HG03342 (cell line): ENCODE measurements around the gene LTBP1.

Experiments
- ATAC-seq: cut with Tn5 transposase; IDR thresholded peaks from one replicate; pipeline ENCODE4 v1.9.1; 2021; ENCODE audit warnings: mild to moderate bottlenecking, moderate library complexity; ENCODE audit not compliant: unreplicated experiment

Gene LTBP1

DNA sequence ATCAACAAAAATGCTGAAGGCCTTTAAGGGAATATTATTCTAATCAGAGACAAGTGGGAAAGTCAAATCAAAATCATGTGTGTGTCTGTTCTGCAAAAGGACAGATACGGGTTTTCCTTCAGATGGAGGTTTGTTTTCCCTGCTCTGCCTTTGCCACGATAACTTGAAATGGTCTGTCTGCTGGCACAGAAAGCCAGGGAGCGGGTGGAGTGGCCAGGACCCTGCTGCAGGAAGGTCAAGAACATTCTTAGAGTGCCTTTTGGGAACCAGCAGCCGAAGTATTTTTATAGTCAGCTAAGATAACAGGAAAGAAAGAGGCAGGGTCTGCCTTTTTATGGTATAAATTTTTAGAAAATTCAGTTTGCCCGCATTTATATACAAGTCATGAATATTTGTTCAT is 234.2 kb downstream of the LTBP1 start:
- ATAC-seq = no peak

- no peak for ATAC-seq
These were observed 234.7 kb downstream of the LTBP1 start for GRCh38 chr2:33181466-33181865.

GRCh38 chr2:33184041-33184440 is 237.3 kb downstream of the LTBP1 start:
- no peak for ATAC-seq

- no peak for ATAC-seq
These were observed 240.2 kb downstream of the LTBP1 start for GRCh38 chr2:33186937-33187336.

DNA sequence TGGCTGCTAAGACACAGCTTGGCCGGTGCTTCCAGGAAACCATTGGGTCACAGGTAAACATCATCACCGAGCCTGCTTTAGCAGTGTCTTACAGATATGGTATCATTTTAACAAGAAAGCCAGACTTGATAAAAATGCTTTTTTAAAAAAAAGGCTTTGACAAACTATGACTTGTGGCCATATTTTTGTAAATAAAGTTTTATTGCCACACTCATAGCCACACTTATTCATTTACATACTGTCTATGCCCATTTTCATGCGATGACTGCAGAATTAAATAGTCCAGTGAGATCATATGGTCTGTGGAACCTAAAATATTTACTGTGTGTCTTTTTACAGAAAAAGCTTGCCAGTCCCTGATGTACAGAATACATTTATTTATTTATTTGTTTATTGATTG is 242.0 kb downstream of the LTBP1 start:
- ATAC-seq = no peak

- no peak for ATAC-seq
These were observed 243.7 kb downstream of the LTBP1 start for GRCh38 chr2:33190393-33190937.

DNA sequence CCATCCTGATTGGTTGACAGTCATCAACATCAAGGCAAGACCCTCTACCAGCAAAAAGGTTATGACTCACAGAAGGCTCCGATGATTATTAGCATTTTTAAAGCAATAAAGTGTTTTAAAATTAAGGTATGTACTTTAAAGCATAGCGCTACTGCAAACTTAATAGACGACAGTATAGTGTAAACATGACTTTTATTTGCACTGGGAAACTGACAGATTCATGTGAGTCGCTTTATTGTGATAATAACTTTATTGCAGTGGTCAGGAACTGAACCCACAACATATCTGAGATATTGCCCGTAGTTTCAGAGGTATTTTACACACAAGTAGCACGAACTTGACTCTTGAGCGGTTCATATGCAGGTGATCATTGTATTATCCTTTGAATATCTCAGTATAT is 249.1 kb downstream of the LTBP1 start:
- ATAC-seq = no peak

GRCh38 chr2:33196700-33197099 is 249.9 kb downstream of the LTBP1 start:
- ATAC-seq = no peak

- ATAC-seq = no peak
These were observed 250.6 kb downstream of the LTBP1 start for GRCh38 chr2:33197198-33197938.

DNA sequence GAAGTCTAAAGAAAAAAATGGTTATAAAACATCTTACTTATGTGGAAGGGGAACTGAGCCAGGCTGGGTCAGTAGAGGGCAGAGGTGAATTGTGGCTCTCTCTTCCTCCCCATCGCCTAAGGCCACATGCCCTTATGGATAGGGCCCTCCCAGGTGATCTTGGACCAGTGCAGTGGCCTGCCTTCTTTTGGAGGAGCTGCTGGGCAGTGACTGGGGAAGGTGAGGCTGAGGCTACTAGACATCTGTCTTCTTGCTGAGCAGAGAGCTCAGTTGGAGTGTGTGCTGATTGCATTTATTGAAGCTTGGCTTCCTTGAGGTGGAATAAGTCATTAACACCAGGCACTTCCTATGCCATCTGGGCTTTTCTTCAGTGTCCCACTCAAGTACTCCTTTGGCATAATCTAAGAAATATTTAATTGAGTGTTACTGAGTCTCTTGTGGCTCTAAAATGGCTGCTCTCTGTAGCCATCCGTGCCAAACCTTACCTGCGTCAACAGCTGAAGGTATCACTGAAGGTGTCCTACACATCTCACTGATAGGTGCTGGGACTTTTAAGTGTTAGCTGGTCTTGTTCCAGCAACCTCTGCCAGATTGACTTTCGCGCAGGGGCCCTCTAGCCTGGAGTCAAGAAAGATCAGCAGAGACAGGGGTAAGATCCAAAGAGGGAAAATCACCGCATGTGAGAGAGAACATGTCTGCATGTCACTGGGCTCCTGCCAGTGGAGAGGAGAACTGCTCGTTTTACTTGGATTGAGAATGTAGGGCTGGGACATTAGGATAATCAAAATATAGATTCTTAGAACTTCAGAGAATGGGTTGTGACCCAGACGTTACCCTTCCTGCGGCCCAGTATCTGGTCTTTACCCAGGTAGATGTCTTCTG is 256.1 kb downstream of the LTBP1 start:
- ATAC-seq = no peak

- peak; percentile 39 for ATAC-seq
These were observed 258.2 kb downstream of the LTBP1 start for GRCh38 chr2:33204945-33205344.

GRCh38 chr2:33205693-33206434 is 259.1 kb downstream of the LTBP1 start:
- ATAC-seq = peak; percentile 96

GRCh38 chr2:33207151-33207740 is 260.5 kb downstream of the LTBP1 start:
- no peak for ATAC-seq

DNA sequence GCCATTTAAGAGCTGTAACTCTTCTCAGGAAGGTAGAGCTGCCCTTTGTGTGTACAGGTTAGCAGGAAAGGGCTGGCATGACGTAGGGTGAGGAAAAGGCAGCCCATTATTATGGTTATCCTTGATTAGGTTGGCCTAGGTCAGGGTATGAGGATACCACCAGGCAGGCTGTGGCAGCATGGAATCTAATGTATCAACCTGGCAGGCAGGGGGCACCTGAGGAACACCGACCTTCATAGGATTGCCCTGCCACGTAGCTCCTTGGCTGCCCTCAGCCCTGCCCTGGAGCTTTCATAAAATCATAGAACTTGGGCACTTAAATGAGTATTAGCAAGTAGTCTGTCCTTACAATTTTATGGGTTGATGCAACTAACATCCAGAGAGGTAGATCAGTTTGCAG is 261.6 kb downstream of the LTBP1 start:
- ATAC-seq = no peak

DNA sequence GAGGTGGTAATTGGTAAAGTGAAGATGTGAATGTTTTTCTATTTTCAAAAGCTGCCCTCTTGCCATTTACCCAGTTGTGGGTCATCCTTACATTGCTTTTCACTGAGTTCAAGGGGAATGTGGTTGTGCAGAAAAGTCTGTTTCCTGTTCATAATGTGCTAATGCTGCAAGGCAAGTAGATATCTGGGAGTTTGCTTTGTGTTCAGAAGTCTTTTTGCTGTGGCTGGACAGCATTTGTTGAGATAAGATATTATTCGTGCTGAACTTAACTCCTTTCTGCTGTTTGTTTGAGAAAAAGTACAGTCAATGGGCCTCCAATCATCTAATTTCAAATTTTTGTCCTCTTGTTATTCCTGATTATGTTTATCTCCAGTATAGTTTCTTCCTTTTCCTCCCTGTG is 263.2 kb downstream of the LTBP1 start:
- ATAC-seq = no peak

- no peak for ATAC-seq
These were observed 263.9 kb downstream of the LTBP1 start for GRCh38 chr2:33210626-33211025.

GRCh38 chr2:33212151-33212550 is 265.4 kb downstream of the LTBP1 start:
- no peak for ATAC-seq

GRCh38 chr2:33213244-33213643 is 266.5 kb downstream of the LTBP1 start:
- ATAC-seq = no peak

DNA sequence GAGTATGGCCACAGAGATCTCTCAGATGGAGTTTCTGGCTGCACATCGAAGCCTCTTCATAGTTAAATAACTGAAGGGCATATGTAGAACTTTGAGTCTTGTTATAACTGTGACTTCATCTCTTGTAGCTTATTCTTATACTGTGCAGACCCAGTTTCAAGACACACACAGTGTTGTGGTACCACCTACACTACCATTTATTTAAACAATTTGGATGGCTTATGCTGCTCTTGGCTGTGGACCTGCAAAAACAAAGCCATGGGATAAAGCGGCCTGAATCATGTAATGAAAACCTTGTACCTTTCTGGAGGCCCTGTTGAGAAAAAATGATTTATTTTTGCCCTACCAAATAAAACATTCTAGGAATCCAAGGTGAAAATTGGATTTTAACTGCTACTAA is 266.9 kb downstream of the LTBP1 start:
- ATAC-seq = no peak

DNA sequence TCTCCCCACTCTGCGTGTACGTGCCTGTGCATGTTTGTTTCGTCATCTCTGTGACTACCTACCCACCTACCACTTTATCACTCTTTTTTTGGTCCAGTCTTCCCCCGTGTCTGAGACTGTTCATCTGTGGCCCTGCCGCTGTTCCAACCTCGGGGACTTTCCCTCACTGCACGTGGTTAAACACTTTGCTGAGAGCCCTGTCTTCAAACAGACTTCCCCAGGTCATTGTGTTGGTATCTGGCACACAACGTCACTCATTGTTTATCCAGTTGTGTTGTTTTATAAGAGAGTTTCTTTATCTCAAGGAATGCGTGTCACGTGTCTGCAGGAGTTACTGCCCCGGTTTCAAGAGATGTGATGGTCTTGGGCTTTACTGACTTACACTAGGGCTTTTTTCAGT is 267.7 kb downstream of the LTBP1 start:
- ATAC-seq = peak; percentile 43

DNA sequence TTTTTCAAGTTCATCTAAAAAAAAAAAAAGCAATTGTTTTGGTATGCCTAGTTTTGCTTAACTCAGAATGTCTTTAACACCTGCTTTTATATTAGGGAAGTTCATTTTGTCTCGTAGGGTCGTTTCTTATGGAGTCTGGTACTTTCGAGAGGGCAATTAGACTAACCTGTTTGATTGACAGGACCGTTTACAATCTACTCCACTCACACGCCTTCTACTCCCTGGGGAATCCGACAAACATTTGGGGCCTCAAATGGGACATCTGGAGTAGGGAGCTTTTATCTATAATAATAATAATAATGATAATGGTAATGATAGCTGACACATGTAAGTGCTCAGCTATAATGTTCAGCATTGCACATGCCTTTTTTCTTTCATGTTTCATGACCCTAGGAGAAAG is 268.1 kb downstream of the LTBP1 start:
- no peak for ATAC-seq
